IgD-negative memory B cell (primary cell): ENCODE results near the gene ARID1A. TPM values are rescaled to one million over a fixed set of nuclear protein-coding genes. Genes with fewer than 3 reads are reported as not detected.
"Not testable (repeated sequence)": the region's sequence is repeated elsewhere in the genome, so short reads cannot be mapped to it uniquely, and the experiment has no call there.

Experiments
- H3K27ac Mint-ChIP-seq, 3 donors: one replicate each; pipeline ENCODE4 v1.8.0; 2020 to 2022; ENCODE audit warnings: mild to moderate bottlenecking in 3 of 3, mixed read lengths in 3 of 3, moderate library complexity in 1 of 3
- H3K27me3 Mint-ChIP-seq: one replicate; pipeline ENCODE4 v1.8.0; 2021; ENCODE audit warnings: mixed read lengths
- H3K36me3 Mint-ChIP-seq: one replicate; pipeline ENCODE4 v1.8.0; 2020; ENCODE audit warnings: mild to moderate bottlenecking, mixed read lengths
- H3K4me1 Mint-ChIP-seq, 3 donors: one replicate each; pipeline ENCODE4 v1.8.0; 2020 to 2022; ENCODE audit warnings: mixed read lengths in 3 of 3, mild to moderate bottlenecking in 1 of 3
- H3K4me3 Mint-ChIP-seq, 4 donors: one replicate each; pipeline ENCODE4 v1.8.0; 2020 to 2022; ENCODE audit warnings: mild to moderate bottlenecking in 4 of 4, mixed read lengths in 4 of 4, moderate library complexity in 3 of 4
- H3K9me3 Mint-ChIP-seq, 3 donors: one replicate each; pipeline ENCODE4 v1.8.0; 2020 to 2021; ENCODE audit warnings: mixed read lengths in 3 of 3, mild to moderate bottlenecking in 1 of 3
- polyA plus RNA-seq: library from polyadenylated mRNA; unstranded; fragments of 300-500 nt; fragmentation: Illumina TruSeq; gene quantifications from one replicate; pipeline ENCODE4 v1.2.3, GENCODE V29; 2021

Gene ARID1A
- polyA plus RNA-seq, 1 donor from 2014 or later: 24.4 TPM

DNA sequence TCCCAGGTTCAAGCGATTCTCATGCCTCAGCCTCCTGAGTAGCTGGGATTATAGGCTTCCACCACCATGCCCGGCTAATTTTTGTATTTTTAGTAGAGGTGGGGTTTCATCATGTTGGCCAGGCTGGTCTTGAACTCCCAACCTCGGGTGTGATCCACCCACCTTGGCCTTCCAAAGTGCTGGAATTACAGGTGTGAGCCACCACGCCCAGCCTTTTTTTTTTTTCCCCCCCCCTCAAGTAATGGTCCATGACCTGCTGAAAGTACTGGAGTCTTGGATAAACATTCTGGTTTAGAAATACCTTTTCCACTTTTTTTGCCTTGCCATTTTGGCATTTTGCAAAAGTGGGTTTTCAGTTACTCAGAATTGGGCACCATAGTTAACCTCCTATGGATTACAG is 9.4 kb downstream of the ARID1A start:
- Mint-ChIP-seq H3K4me1 (peaks cover 29 to 39% (median 35%) of the 10 kb centered on the region in 3 donors), H3K27ac (peak overlapping the region in 2 of 3 donors; percentile 9 to 66), H3K4me3 (peak overlapping the region in 2 of 4 donors; percentile 69 to 85)
- not testable (repeated sequence) for H3K27me3 Mint-ChIP-seq, H3K36me3 Mint-ChIP-seq, H3K9me3 Mint-ChIP-seq

DNA sequence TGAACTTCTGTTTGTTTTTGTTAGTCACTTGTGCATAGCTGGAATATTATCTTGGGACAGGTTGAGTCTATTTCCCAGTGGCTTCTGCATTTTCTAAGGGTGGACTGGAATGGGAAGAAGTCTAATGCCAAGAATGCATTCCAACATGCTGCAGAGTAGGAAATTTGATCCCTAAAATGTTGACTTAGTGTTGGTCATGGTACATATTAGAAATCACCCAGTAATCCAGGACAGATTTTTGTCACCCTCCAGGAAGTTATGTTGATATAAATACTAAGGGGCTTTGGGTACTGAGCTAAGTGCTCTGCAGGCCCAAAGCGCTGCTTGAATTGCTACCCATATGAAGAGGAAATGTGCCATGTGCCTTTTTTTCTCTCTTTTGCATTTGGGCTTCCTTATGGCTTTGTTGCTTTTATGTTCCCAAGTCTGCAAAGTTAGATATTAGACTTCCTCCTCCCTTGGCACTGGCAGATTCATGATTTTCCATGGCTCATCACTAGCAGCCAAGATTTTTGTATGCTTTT is 10.0 kb downstream of the ARID1A start:
- Mint-ChIP-seq H3K27ac (peak overlapping the region; percentile 42 to 71 (median 66)), H3K4me1 (peaks cover 29 to 41% (median 40%) of the 10 kb centered on the region in 3 donors), H3K4me3 (peak overlapping the region; percentile 42 to 90 (median 60)), H3K9me3 (no peaks in the 10 kb centered on the region), H3K27me3 (no peaks in the 10 kb centered on the region), H3K36me3 (peaks cover 7% of the 10 kb centered on the region)

DNA sequence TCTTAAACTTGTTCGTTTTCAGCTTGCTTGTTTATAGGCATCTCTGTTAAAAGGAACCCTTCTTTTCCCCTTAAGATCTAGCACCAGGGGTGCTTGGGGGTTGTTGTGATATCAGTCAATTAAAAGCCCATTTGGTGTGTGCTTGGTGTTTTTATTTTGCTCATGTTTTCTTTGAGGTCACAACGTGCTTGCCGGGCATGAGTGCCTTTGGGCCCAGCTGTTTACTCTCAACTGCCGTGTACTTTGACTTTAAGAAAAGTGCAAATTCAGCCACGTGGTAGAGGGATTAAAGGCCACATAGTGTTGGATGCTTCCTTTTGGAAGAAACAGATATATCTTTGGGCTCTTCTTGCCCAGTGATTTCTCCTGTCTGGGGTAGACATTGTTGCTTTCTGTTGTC is 10.5 kb downstream of the ARID1A start:
- Mint-ChIP-seq H3K4me1 (peaks cover 30 to 41% (median 40%) of the 10 kb centered on the region in 3 donors), H3K27me3 (no peaks in the 10 kb centered on the region), H3K4me3 (peak overlapping the region; percentile 42 to 90 (median 60)), H3K9me3 (no peaks in the 10 kb centered on the region), H3K27ac (peak overlapping the region; percentile 42 to 78 (median 71)), H3K36me3 (peaks cover 7% of the 10 kb centered on the region)

DNA sequence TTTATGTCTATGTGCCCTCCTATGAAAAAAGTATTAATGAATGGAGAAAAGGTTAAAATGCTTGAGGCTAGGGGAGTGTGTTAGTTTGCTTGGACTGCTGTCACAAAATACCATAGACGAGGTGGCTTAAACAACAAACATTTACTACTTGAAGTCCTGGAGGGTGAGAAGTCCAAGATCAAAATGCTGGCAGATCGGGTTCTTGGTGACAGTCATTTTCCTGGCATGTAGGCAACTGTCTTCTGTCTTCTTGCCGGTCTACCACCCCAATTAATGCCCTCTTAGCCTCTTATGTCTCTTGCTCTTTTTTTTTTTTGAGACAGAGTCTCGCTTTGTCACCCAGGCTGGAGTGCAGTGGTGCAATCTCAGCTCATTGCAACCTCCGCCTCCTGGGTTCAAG is 15.0 kb downstream of the ARID1A start:
- Mint-ChIP-seq H3K9me3 (no peaks in the 10 kb centered on the region), H3K4me3 (no peak overlapping the region), H3K36me3 (peaks cover 11% of the 10 kb centered on the region), H3K4me1 (peaks cover 47 to 67% (median 62%) of the 10 kb centered on the region in 3 donors), H3K27ac (peak overlapping the region in 1 of 3 donors; percentile 47), H3K27me3 (no peaks in the 10 kb centered on the region)

DNA sequence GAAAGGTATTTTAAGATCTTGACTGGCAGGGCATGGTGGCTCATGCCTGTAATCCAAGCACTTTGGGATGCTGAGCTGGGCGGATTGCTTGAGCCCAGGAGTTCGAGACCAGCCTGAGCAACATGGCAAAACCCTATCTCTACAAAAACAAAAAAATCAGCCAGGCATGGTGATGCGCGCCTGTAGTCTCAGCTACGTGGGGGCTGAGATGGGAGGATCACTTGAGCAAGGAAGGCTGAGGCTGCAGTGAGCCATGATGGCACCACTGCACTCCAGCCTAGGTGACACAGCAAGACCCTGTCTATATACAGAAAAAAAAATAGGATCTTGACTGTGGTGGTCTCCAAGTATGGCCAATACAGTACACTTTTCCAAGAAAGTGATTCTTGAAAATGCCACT is 16.0 kb downstream of the ARID1A start:
- H3K36me3 Mint-ChIP-seq: peaks cover 8% of the 10 kb centered on the region

DNA sequence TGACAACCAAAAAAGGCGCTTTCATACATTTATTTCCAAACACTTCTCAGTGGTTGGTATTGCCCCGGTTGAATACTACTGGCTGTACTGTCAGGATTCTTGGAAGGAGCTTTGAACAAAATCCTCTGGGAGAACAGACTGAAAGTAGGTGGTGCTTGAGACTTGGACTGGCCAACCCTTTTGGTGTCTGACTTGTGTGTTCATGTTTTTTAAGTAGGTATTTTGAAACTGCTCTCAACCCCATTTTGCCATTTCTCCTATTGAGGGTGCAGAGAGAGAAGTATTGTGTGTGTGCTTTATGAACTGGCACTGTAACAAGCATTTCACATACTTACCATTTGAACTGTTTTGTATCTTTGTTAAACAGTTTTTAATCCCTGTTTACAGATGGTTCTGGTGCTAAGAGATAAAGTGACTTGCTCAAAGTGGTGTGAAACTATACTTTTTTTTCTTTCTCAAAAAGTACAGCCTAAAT is 21.2 kb downstream of the ARID1A start:
- peak overlapping the region in 2 of 3 donors; percentile 64 to 90 for H3K27ac Mint-ChIP-seq
- H3K4me1 Mint-ChIP-seq: peaks cover 56 to 80% (median 73%) of the 10 kb centered on the region in 3 donors
- no peaks in the 10 kb centered on the region for H3K9me3 Mint-ChIP-seq
- H3K27me3 Mint-ChIP-seq: no peaks in the 10 kb centered on the region
- peak overlapping the region in 2 of 4 donors; percentile 11 to 72 for H3K4me3 Mint-ChIP-seq
- H3K36me3 Mint-ChIP-seq: peaks cover 4% of the 10 kb centered on the region

More for the DNA sequence above, 16.0 kb downstream of the ARID1A start:
- Mint-ChIP-seq H3K27me3 (no peaks in the 10 kb centered on the region), H3K4me3 (peak overlapping the region in 1 of 4 donors; percentile 34), H3K27ac (no peak overlapping the region), H3K4me1 (peaks cover 39 to 63% (median 61%) of the 10 kb centered on the region in 3 donors), H3K9me3 (no peaks in the 10 kb centered on the region)

DNA sequence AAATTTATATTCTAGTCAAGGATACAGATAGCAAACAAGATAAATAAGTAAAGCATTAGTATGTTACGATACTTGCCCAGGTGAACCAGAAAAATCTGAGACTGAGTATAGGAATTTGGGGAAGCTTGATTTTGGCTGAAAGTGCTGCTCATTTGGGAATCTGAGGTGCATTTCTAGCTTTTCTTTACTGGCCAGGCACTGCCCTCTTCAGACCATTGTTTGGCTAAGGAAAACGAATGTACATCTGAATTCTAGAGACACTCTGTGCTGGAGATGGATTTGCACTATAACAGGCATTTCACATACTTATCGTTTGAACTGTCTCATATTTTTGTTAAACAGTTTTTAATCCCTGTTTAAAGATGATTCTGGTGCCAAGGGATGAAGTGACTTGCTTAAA is 23.4 kb downstream of the ARID1A start:
- peaks cover 61 to 84% (median 79%) of the 10 kb centered on the region in 3 donors for H3K4me1 Mint-ChIP-seq
- H3K4me3 Mint-ChIP-seq: no peak overlapping the region
- H3K27ac Mint-ChIP-seq: peak overlapping the region in 1 of 3 donors; percentile 54
- no peaks in the 10 kb centered on the region for H3K9me3 Mint-ChIP-seq
- H3K36me3 Mint-ChIP-seq: no peaks in the 10 kb centered on the region
- no peaks in the 10 kb centered on the region for H3K27me3 Mint-ChIP-seq

DNA sequence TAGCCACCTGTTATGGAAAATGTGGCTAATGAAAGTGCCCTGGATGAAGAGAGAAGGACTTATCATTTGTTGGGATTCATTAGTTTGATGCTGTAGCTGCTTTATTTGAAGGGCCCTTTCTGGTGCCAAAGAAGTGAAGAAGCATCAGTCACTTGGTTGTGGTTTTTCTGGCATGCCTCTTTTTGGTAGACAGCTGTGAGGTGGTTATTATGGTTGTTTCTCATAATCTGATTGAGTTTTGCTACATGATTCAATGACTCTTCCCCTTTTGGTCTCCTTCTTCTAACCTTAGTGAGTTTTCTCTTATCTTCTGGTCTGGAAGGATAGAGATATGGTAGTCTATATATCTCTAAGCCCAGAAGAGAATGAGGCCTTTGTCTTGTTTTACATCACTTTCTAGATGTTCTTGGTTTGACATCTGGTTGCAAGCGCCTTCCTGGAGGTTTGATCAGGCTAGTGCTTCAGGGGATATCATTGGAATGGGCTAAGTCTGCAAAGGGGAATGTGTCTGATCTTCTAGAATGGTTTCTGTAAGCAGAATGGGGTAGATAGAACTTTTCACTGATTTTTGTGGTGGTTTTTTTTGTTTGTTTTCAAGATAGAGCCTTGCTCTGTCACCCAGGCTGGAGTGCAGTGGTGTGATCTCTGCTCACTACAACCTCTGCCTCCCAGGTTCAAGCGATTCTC is 26.0 kb downstream of the ARID1A start:
- H3K4me3 Mint-ChIP-seq: peak overlapping the region in 3 of 4 donors; percentile 9 to 65 (median 61)
- peaks cover 66 to 81% (median 77%) of the 10 kb centered on the region in 3 donors for H3K4me1 Mint-ChIP-seq
- no peaks in the 10 kb centered on the region for H3K36me3 Mint-ChIP-seq
- peak overlapping the region; percentile 48 to 82 (median 74) for H3K27ac Mint-ChIP-seq
- H3K27me3 Mint-ChIP-seq: no peaks in the 10 kb centered on the region
- H3K9me3 Mint-ChIP-seq: no peaks in the 10 kb centered on the region

DNA sequence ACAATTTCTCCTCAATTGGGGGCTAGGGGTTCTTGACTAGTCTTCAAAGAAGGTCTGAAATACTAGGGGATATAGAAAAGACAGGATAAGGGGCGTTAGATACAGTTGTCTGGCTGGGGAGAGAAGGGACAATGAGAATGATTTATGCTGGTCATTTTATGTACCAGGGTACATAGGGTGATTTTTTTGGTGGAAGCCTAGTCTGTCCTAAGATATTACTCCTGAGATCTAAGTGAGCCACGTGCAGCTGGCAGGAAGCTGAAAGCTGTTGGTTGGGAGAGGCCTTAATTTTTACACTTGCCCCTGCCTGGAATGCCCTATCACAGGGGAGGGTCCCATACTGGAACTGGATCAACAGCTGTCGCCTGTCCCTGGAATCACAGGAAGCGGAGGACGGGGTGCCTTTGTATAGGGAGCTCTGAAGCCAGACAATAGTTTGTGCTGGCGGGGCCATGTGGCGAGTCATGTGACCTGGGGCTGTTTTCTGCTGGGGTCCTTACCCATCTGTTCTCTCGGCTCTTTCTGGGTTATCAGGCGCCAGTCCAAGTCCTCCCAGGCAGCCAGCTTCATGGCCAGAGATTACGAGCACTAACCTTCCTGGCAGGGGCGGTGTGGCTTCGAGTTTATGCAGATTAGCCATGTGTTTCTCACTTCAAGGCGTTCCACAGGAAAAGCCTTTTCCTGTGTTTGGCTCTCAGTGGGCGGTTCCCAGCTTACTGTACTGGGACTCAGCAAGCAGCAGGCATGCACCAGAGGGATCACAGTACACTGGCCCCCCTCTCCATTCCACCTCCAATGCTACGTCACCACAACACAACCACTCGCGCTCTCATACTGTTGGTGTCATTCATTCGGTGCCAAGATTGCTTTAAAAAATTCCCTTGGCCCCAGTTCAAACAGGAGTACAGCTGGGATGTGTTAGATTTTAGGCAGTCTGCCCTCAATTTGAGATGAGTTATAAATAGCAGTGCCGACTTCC is 27.5 kb downstream of the ARID1A start:
- H3K4me3 Mint-ChIP-seq: peak overlapping the region; percentile 15 to 68 (median 64)
- H3K9me3 Mint-ChIP-seq: no peaks in the 10 kb centered on the region
- H3K36me3 Mint-ChIP-seq: no peaks in the 10 kb centered on the region
- H3K4me1 Mint-ChIP-seq: peaks cover 66 to 80% (median 78%) of the 10 kb centered on the region in 3 donors
- H3K27ac Mint-ChIP-seq: peak overlapping the region; percentile 20 to 90 (median 29)
- H3K27me3 Mint-ChIP-seq: no peaks in the 10 kb centered on the region

DNA sequence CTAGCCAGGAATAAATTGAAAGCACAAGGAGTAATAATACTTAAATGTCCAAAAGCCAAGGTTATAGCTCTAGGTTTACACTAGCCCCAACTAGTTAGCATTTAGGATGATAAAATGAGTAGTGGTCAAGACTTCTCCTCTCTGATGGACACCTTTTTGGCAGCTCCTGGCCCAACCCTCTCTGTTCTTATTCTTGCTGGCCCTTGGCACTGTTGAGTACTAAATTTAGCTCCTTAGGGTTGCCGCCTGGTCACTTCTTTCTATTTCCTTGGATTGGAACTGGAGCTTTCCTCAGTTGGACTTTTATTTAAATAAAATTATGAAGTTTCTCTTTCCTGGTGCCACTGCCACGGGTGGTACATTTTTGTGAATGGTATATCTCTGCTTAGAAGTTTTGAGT is 28.3 kb downstream of the ARID1A start:
- Mint-ChIP-seq H3K4me1 (peaks cover 62 to 77% (median 74%) of the 10 kb centered on the region in 3 donors), H3K27ac (peak overlapping the region; percentile 25 to 90 (median 61)), H3K27me3 (no peaks in the 10 kb centered on the region), H3K4me3 (peak overlapping the region in 3 of 4 donors; percentile 15 to 86 (median 85)), H3K36me3 (no peaks in the 10 kb centered on the region), H3K9me3 (no peaks in the 10 kb centered on the region)

DNA sequence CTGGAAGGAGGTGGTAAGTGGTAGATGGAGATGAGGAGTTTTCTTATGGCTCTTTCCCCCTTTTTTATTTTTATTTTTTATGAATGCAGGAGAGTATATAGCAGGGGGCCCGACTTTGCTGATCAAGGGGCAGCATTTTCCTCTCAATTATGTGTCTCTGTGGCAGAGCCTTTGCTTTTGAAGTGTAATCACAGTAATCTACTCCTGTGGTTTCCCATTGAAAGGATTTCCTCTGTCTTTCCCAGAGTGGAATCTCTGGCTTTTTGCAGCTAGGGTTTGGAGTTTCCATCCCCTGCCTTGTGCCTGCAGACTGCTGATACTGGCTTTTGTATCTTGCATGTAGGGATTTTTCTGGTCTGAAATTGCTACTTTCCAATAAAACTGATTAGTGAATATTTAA is 29.1 kb downstream of the ARID1A start:
- H3K27ac Mint-ChIP-seq: peak overlapping the region in 2 of 3 donors; percentile 25 to 90
- H3K9me3 Mint-ChIP-seq: no peaks in the 10 kb centered on the region
- peaks cover 62 to 76% (median 73%) of the 10 kb centered on the region in 3 donors for H3K4me1 Mint-ChIP-seq
- no peaks in the 10 kb centered on the region for H3K27me3 Mint-ChIP-seq
- H3K4me3 Mint-ChIP-seq: peak overlapping the region in 3 of 4 donors; percentile 15 to 86 (median 85)
- H3K36me3 Mint-ChIP-seq: no peaks in the 10 kb centered on the region

DNA sequence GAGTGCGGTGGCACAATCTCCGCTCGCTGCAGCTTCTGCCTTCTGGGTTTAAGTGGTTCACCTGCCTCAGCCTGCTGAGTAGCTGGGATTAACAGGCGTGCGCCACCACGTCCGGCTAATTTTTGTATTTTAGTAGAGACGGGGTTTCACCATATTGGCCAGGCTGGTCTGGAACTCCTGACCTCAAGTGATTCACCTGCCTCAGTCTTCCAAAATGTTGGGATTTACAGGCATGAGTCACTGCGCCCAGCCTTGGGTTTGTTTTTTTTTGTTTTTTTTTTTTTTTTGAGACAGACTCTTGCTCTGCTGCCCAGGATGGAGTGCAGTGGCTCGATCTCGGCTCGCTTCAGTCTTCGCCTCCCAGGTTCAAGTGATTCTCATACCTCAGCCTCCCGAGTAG is 30.1 kb downstream of the ARID1A start:
- H3K36me3 Mint-ChIP-seq, H3K9me3 Mint-ChIP-seq, H3K27me3 Mint-ChIP-seq: not testable (repeated sequence)
- peak overlapping the region in 1 of 4 donors; percentile 28 for H3K4me3 Mint-ChIP-seq
- peak overlapping the region in 2 of 3 donors; percentile 47 to 82 for H3K27ac Mint-ChIP-seq
- peaks cover 57 to 73% (median 71%) of the 10 kb centered on the region in 3 donors for H3K4me1 Mint-ChIP-seq

DNA sequence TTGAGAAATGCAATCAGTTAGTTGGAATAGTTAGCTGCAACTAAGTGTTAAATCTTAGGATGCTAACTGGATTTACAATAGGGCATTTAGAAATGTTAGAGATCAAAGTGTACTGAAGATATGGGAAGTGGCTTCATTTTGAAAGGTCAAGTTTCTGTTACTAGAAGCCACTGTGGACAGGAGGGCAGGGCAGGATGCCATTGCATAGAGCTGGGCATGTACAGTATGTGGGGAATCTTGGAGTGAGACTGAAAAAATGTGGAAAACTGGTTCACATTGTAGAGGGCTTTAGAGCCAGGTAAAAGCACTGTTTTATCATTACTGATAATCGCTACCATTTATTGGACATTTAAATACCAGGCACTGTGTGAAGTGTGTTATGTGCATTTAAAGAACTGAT is 31.0 kb downstream of the ARID1A start:
- H3K9me3 Mint-ChIP-seq: no peaks in the 10 kb centered on the region
- H3K27ac Mint-ChIP-seq: peak overlapping the region; percentile 26 to 82 (median 47)
- H3K4me3 Mint-ChIP-seq: peak overlapping the region in 1 of 4 donors; percentile 14
- H3K27me3 Mint-ChIP-seq: no peaks in the 10 kb centered on the region
- no peaks in the 10 kb centered on the region for H3K36me3 Mint-ChIP-seq
- H3K4me1 Mint-ChIP-seq: peaks cover 54 to 70% (median 64%) of the 10 kb centered on the region in 3 donors

DNA sequence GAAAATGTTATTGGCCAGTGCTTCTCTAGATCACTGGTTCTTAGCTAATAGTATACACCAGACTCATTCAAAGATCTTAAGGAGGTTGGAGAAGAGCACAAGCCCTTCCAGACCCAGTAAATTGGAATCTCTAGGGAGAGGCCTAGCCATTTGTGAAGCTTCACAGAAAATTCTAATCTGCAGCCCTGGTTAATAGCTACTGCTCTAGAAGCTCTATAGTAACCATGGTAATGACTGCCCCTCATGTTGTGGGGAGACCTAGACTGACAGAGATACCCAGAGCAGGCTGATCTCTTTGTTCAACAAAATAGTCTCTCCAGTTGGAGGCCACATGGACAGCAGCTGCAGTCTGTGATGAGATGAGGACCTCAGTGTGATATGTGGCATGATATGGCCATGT is 31.7 kb downstream of the ARID1A start:
- Mint-ChIP-seq H3K4me1 (peaks cover 47 to 66% (median 59%) of the 10 kb centered on the region in 3 donors), H3K4me3 (no peak overlapping the region), H3K27me3 (no peaks in the 10 kb centered on the region), H3K9me3 (no peaks in the 10 kb centered on the region), H3K36me3 (no peaks in the 10 kb centered on the region), H3K27ac (peak overlapping the region in 1 of 3 donors; percentile 53)
